Activated T-cell treated with anti-CD3 and anti-CD28 coated beads for 48 hours (primary cell): ENCODE data around the gene CRABP2.
A peak's percentile ranks its signal among the peaks of the same experiment; 100 is the strongest.

Experiments used
- DNase-seq: peaks from one replicate; pipeline ENCODE4 v3.0.0-alpha.2; 2020; ENCODE audit warnings: low read depth

Gene CRABP2

GRCh38 chr1:156709031-156709430 lies 3.6 kb upstream of the CRABP2 start:
- DNase-seq, result no peak

- DNase-seq, result no peak
These were observed 2.9 kb upstream of the CRABP2 start for GRCh38 chr1:156708218-156708661.

GRCh38 chr1:156707417-156708217 lies 2.2 kb upstream of the CRABP2 start:
- DNase-seq, result no peak

- no peak for DNase-seq
These were observed 1.5 kb upstream of the CRABP2 start for GRCh38 chr1:156706657-156707416.

GRCh38 chr1:156705918-156706656 lies 704 bp upstream of the CRABP2 start:
- peak; percentile 68 for DNase-seq

- peak; percentile 44 for DNase-seq
These were observed 458 bp downstream of the CRABP2 start for GRCh38 chr1:156704930-156705320.

- DNase-seq, result no peak
These were observed 1.1 kb downstream of the CRABP2 start for GRCh38 chr1:156704166-156704711.

- DNase-seq, result no peak
These were observed 1.6 kb downstream of the CRABP2 start for GRCh38 chr1:156703741-156704140.

- DNase-seq, result no peak
These were observed 2.0 kb downstream of the CRABP2 start for GRCh38 chr1:156703336-156703735.

GRCh38 chr1:156700736-156701531 lies 4.4 kb downstream of the CRABP2 start:
- DNase-seq, result no peak

GRCh38 chr1:156698995-156699394 lies 6.4 kb downstream of the CRABP2 start:
- DNase-seq, result no peak

- DNase-seq, result no peak
These were observed 7.9 kb downstream of the CRABP2 start for GRCh38 chr1:156697481-156697880.

- DNase-seq, result no peak
These were observed 8.6 kb downstream of the CRABP2 start for GRCh38 chr1:156696755-156697154.

GRCh38 chr1:156694690-156694962 lies 10.8 kb downstream of the CRABP2 start:
- DNase-seq, result no peak

- no peak for DNase-seq
These were observed 11.3 kb downstream of the CRABP2 start for GRCh38 chr1:156693848-156694689.

GRCh38 chr1:156692925-156693847 lies 12.2 kb downstream of the CRABP2 start:
- no peak for DNase-seq

- DNase-seq, result no peak
These were observed 12.9 kb downstream of the CRABP2 start for GRCh38 chr1:156692441-156692924.

GRCh38 chr1:156691665-156692440 lies 13.5 kb downstream of the CRABP2 start:
- no peak for DNase-seq

GRCh38 chr1:156691191-156691590 lies 14.2 kb downstream of the CRABP2 start:
- DNase-seq, result no peak
